Muscle of arm (tissue), 12 donors: ENCODE results near the gene GNL3L. TPM values are rescaled to one million over a fixed set of nuclear protein-coding genes. Genes with fewer than 3 reads are reported as not detected.
"Not testable (repeated sequence)": the region's sequence is repeated elsewhere in the genome, so short reads cannot be mapped to it uniquely, and the experiment has no call there.

Experiments
- DNase-seq: peaks from one replicate; pipeline ENCODE4 v3.0.0-alpha.2; 2013
- polyA plus RNA-seq, 12 donors: library from polyadenylated mRNA; unstranded; fragments of 120-200 nt; gene quantifications; one replicate each; pipeline ENCODE4 v1.2.1, GENCODE V29; 2013; ENCODE audit not compliant: insufficient read length in 12 of 12

GNL3L gene
- polyA plus RNA-seq, 12 donors: 13.3 to 22.0 (median 16.4) TPM; not detected in 1

DNA sequence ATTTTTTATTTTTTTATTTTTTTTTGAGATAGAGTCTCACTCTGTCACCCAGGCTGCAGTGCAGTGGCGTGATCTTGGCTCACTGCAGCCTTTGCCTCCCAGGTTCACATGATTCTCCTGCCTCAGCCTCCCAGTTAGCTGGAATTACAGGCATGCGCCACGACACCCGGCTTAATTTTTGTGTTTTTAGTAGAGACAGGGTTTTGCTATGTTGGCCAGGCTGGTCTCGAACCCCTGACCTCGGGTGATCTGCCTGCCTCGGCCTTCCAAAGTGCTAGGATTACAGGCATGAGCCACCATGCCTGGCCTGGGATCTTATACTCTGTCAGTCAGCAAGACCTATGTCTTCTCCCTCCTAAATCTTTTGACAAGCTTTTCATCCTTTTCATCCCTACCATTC lies 25.0 kb downstream of the GNL3L start:
- not testable (repeated sequence) for DNase-seq

DNA sequence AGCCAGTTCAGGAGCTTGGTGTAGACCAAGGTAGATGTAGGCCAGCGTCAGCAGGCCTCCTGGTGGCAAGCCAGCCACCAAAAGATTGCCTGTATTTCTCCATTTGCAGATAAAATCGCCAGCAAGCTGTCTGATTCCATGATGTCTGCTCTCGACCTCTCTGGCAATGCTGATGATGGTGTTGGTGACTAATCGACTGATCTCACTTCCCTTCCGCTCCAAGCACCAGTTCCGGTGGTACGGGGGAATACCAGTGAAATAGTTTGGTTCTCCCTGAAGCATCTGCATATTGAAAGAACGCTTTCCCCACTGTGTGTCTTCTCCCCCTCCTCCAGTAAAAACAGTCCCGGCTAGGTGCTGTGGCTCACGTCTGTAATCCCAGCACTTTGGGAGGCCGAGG lies 30.4 kb downstream of the GNL3L start:
- DNase-seq: no peak

DNA sequence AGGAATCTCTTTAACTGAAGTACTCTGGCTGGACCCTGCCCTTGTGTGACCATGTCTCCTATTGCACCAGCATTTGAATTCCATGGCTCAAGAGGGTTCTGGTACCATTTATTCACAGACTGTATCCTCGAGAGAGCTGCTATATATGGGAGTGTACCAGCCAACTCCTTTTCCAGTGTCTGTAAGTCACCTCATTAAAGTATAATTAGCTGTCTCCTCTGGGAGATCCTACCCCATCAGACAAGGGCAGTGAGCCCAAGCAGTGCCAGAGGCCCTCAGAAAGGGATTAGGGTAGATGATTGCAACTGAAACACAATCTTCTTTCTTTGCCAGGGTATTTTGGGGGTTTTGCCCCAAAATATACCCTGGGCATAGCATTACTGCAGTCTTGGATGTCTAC lies 31.6 kb downstream of the GNL3L start:
- no peak for DNase-seq

DNA sequence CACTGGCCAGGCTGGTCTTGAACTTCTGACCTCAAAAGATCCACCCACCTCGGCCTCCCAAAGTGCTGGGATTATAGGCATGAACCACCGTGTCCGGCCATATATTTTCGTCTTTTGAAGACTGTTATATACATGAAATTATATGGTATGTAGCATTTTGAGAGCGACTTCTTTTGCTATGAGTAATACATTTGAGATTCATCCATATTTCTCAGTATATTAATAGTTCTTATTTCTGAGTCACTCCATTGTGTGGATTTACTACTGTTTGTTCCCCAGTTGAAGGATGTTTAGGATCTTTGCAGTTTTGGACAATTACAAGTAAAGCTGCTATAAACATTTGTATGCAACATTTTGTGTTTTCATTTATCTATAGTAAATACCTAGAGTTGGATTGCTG lies 34.9 kb downstream of the GNL3L start:
- no peak for DNase-seq

DNA sequence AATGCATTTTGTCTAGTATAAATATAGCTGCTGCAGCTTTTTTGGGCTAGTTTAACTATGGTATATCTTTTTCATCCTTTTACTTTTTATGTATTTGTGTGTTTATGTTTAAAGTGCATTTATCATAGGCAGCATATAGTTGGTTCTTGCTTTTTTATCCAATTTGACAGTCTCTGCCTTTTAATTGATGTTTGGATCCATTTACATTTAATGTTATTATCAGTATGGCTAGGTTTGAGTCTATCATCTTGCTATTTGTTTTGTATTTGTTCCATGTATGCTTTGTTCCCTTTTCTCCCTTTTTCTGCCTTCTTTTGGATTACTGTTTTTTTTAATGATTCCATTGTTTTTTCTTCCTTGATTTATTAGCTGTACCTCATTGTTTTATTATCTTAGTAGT lies 40.3 kb downstream of the GNL3L start:
- no peak for DNase-seq

DNA sequence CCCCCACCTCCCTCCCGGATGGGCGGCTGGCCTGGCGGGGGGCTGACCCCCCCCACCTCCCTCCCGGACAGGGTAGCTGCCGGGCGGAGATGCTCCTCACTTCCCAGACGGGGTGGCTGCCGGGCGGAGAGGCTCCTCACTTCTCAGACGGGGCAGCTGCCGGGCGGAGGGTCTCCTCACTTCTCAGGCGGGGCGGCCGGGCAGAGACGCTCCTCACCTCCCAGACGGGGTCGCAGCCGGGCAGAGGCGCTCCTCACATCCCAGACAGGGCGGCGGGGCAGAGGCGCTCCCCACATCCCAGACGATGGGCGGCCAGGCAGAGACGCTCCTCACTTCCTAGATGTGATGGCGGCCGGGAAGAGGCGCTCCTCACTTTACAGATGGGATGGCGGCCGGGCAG lies 42.6 kb downstream of the GNL3L start:
- DNase-seq: not testable (repeated sequence)

DNA sequence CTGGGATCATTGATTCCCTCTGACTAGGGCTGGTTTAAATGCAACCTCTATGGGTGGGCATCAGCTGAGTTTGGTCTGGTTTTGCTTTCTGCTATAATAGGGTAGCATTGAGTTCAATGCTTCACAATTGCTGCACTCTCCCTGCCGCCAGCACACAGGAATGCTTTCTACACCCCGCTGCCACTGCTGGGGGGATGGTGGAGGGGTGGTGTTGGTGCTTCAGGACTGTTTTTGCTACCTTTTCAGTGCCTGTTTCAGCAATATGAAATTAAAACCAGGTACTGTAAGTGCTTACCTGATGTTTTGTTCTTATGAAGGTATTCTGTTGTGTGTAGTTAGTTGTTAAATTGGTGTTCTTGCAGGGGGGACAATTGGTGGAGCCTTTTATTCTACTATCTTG lies 67.7 kb downstream of the GNL3L start:
- no peak for DNase-seq

DNA sequence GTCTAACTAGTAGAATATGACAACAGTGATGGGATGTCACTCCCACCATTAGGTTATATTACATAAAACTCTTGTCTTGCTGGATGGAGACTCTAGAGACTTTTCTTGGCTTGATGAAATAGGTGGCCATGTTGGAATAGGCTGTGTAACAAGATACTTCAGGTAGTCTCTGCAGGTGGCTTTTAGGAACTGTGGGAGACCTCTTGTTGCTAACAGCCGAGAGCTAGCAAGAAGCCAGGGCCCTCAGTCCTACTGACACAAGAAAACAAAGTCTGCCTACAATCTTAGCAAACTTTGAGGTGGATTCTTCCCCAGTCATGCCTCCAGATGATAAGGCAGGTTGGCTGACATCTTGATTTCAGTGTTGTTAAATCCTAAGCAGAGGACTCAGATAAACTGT lies 72.5 kb downstream of the GNL3L start:
- no peak for DNase-seq

Other genes starting within 250 kb of the GNL3L start
- 1 to 10 TPM in 11 of 12 donors, not detected in 1; 2.1 to 4.0 (median 2.4) TPM for gene WNK3, start 172.2 kb upstream of the GNL3L start, polyA plus RNA-seq
- 10 to 100 TPM in 11 of 12 donors, not detected in 1; 35.2 to 67.4 (median 44.6) TPM for gene TSR2, start 89.8 kb upstream of the GNL3L start, polyA plus RNA-seq
- gene FGD1, start 34.0 kb upstream of the GNL3L start, polyA plus RNA-seq: 10 to 100 TPM in 11 of 12 donors, not detected in 1; 14.8 to 21.7 (median 16.8) TPM